ENCODE results near the gene ANXA9.

ANXA9 gene

GRCh38 chr1:150972417-150972940 is 9.6 kb upstream of the ANXA9 start:
- H3K27me3 ChIP-seq (ENCODE audit: low read depth, low read length) = no peaks in the 10 kb centered on the region
- no peak overlapping the region for H3K27ac ChIP-seq (ENCODE audit: low read length)
- H3K4me3 ChIP-seq (ENCODE audit: low read length) = peak overlapping the region; percentile 87
- no peak overlapping the region for H2AFZ ChIP-seq (ENCODE audit: low read depth, low read length)
- no peaks in the 10 kb centered on the region for H3K9me3 ChIP-seq (ENCODE audit: insufficient read depth, low read length)
- H3K9ac ChIP-seq (ENCODE audit: low read length) = peak overlapping the region; percentile 87; the same call in 1 of the 2 replicates
- peaks cover 40% of the 10 kb centered on the region for H3K4me1 ChIP-seq (ENCODE audit: low read length)
- peaks cover 43% of the 10 kb centered on the region for H4K20me1 ChIP-seq (ENCODE audit: insufficient read depth, low read length)
- H3K4me2 ChIP-seq (ENCODE audit: low read length) = peak overlapping the region; percentile 97
- peaks cover 17% of the 10 kb centered on the region for H3K36me3 ChIP-seq (replicated peaks; ENCODE audit: low read depth, low read length)
- no peak for TF ChIP-seq EZH2phosphoT487 (IDR thresholded peaks at IDR 0.05; ENCODE audit: low read depth)
- TF ChIP-seq CTCF (IDR thresholded peaks at IDR 0.05; ENCODE audit: low read depth, low read length) = no peak
- peaks cover 82% of the 10 kb centered on the region for H3K79me2 ChIP-seq (ENCODE audit: low read length)

- Histone ChIP-seq H3K36me3 (replicated peaks; ENCODE audit: low read depth, low read length) (peaks cover 8% of the 10 kb centered on the region), H3K9ac (ENCODE audit: low read length) (peak overlapping the region; percentile 87), H4K20me1 (ENCODE audit: insufficient read depth, low read length) (peaks cover 43% of the 10 kb centered on the region), H3K4me1 (ENCODE audit: low read length) (peaks cover 44% of the 10 kb centered on the region), H3K4me3 (ENCODE audit: low read length) (peak overlapping the region; percentile 87), H3K27me3 (ENCODE audit: low read depth, low read length) (no peaks in the 10 kb centered on the region), H3K79me2 (ENCODE audit: low read length) (peaks cover 79% of the 10 kb centered on the region), H3K27ac (ENCODE audit: low read length) (peak overlapping the region; percentile 57), H3K4me2 (ENCODE audit: low read length) (peak overlapping the region; percentile 97), H3K9me3 (ENCODE audit: insufficient read depth, low read length) (no peaks in the 10 kb centered on the region), H2AFZ (ENCODE audit: low read depth, low read length) (0 out of 2 replicates have a peak overlapping the region, but pooled peaks have one; percentile 15)
- TF ChIP-seq CTCF (IDR thresholded peaks at IDR 0.05; ENCODE audit: low read depth, low read length) (no peak), EZH2phosphoT487 (IDR thresholded peaks at IDR 0.05; ENCODE audit: low read depth) (no peak)
Observed at GRCh38 chr1:150973258-150973835, 8.7 kb upstream of the ANXA9 start.

GRCh38 chr1:150973836-150974579 is 8.1 kb upstream of the ANXA9 start:
- Histone ChIP-seq H3K36me3 (replicated peaks; ENCODE audit: low read depth, low read length) (peaks cover 2% of the 10 kb centered on the region), H2AFZ (ENCODE audit: low read depth, low read length) (0 out of 2 replicates have a peak overlapping the region, but pooled peaks have one; percentile 15), H3K4me3 (ENCODE audit: low read length) (peak overlapping the region; percentile 87), H3K79me2 (ENCODE audit: low read length) (peaks cover 72% of the 10 kb centered on the region), H3K4me1 (ENCODE audit: low read length) (peaks cover 48% of the 10 kb centered on the region), H3K27me3 (ENCODE audit: low read depth, low read length) (no peaks in the 10 kb centered on the region), H4K20me1 (ENCODE audit: insufficient read depth, low read length) (peaks cover 39% of the 10 kb centered on the region), H3K9me3 (ENCODE audit: insufficient read depth, low read length) (no peaks in the 10 kb centered on the region), H3K9ac (ENCODE audit: low read length) (peak overlapping the region; percentile 87), H3K4me2 (ENCODE audit: low read length) (peak overlapping the region; percentile 97), H3K27ac (ENCODE audit: low read length) (peak overlapping the region; percentile 57)
- no peak for TF ChIP-seq EZH2phosphoT487 (IDR thresholded peaks at IDR 0.05; ENCODE audit: low read depth)
- no peak for TF ChIP-seq CTCF (IDR thresholded peaks at IDR 0.05; ENCODE audit: low read depth, low read length)

Measured in OCI-LY3 (cell line).